ENCODE results near the gene ISM1.

- TF ChIP-seq CTCF (IDR thresholded peaks at IDR 0.05; ENCODE audit: insufficient read depth, low read depth, low read length) (no peak), EZH2 (IDR thresholded peaks at IDR 0.05; ENCODE audit: insufficient read depth, low read length) (no peak)
Observed at GRCh38 chr20:13297147-13297899, 76.2 kb downstream of the ISM1 start.
